WI38 (cell line): ENCODE data around the gene LSM12.
"Not testable (repeated sequence)": the region's sequence is repeated elsewhere in the genome, so short reads cannot be mapped to it uniquely, and the experiment has no call there.

ENCODE experiments used
- H3K4me3 ChIP-seq: 2 replicates; pipeline ENCODE4 v1.5.1; 2011; ENCODE audit warnings: low read depth, mild to moderate bottlenecking, control low read depth, low read length
- CTCF ChIP-seq: IDR thresholded peaks from 2 replicates; pipeline ENCODE4 v1.5.1; 2012; ENCODE audit warnings: low read depth, mild to moderate bottlenecking, control low read depth, low read length

Gene LSM12

GRCh38 chr17:44045486-44045885 is 21.0 kb downstream of the LSM12 start:
- no peak overlapping the region for H3K4me3 ChIP-seq
- no peak for TF ChIP-seq CTCF

- no peak overlapping the region for H3K4me3 ChIP-seq
- TF ChIP-seq CTCF: no peak
These were observed 22.4 kb downstream of the LSM12 start for GRCh38 chr17:44044071-44044470.

GRCh38 chr17:44043272-44043696 is 23.2 kb downstream of the LSM12 start:
- TF ChIP-seq CTCF: no peak

GRCh38 chr17:44039829-44040635 is 26.4 kb downstream of the LSM12 start:
- no peak overlapping the region for H3K4me3 ChIP-seq
- TF ChIP-seq CTCF: no peak

More at GRCh38 chr17:44043272-44043696, 23.2 kb downstream of the LSM12 start:
- no peak overlapping the region for H3K4me3 ChIP-seq

- no peak overlapping the region for H3K4me3 ChIP-seq
- TF ChIP-seq CTCF: no peak
These were observed 27.9 kb downstream of the LSM12 start for GRCh38 chr17:44038604-44039011.

- H3K4me3 ChIP-seq: no peak overlapping the region
- no peak for TF ChIP-seq CTCF
These were observed 29.0 kb downstream of the LSM12 start for GRCh38 chr17:44037471-44037870.

- H3K4me3 ChIP-seq: not testable (repeated sequence)
These were observed 31.8 kb downstream of the LSM12 start for GRCh38 chr17:44034688-44035087.
